GM19468 (cell line): ENCODE results near the gene FARP1.

Experiments
- ATAC-seq: cut with Tn5 transposase; IDR thresholded peaks from one replicate; pipeline ENCODE4 v1.9.1; 2021; ENCODE audit warnings: mild to moderate bottlenecking, moderate library complexity, moderate number of reproducible peaks; ENCODE audit not compliant: unreplicated experiment; ENCODE audit errors: extremely low read depth

The FARP1 gene

GRCh38 chr13:98370806-98371515 lies 228.1 kb downstream of the FARP1 start:
- ATAC-seq = no peak

- ATAC-seq = no peak
Measured at GRCh38 chr13:98371516-98372023, 228.7 kb downstream of the FARP1 start.

GRCh38 chr13:98372876-98373275 lies 230.0 kb downstream of the FARP1 start:
- ATAC-seq = no peak

- ATAC-seq = no peak
Measured at GRCh38 chr13:98374750-98375149, 231.9 kb downstream of the FARP1 start.

- no peak for ATAC-seq
Measured at GRCh38 chr13:98377635-98378378, 234.9 kb downstream of the FARP1 start.

GRCh38 chr13:98384739-98385138 lies 241.8 kb downstream of the FARP1 start:
- ATAC-seq = no peak

- no peak for ATAC-seq
Measured at GRCh38 chr13:98385606-98386005, 242.7 kb downstream of the FARP1 start.

GRCh38 chr13:98386637-98387036 lies 243.7 kb downstream of the FARP1 start:
- ATAC-seq = no peak

GRCh38 chr13:98389319-98389718 lies 246.4 kb downstream of the FARP1 start:
- ATAC-seq = no peak

GRCh38 chr13:98390086-98390715 lies 247.3 kb downstream of the FARP1 start:
- ATAC-seq = no peak

GRCh38 chr13:98393873-98394272 lies 251.0 kb downstream of the FARP1 start:
- ATAC-seq = no peak

- no peak for ATAC-seq
Measured at GRCh38 chr13:98394820-98395510, 252.1 kb downstream of the FARP1 start.

- ATAC-seq = no peak
Measured at GRCh38 chr13:98396071-98396710, 253.3 kb downstream of the FARP1 start.

- ATAC-seq = no peak
Measured at GRCh38 chr13:98397221-98397620, 254.3 kb downstream of the FARP1 start.

- no peak for ATAC-seq
Measured at GRCh38 chr13:98397861-98398260, 255.0 kb downstream of the FARP1 start.

- ATAC-seq = no peak
Measured at GRCh38 chr13:98398581-98398980, 255.7 kb downstream of the FARP1 start.

- no peak for ATAC-seq
Measured at GRCh38 chr13:98399756-98400155, 256.9 kb downstream of the FARP1 start.

- ATAC-seq = no peak
Measured at GRCh38 chr13:98401934-98402333, 259.0 kb downstream of the FARP1 start.

GRCh38 chr13:98403076-98403475 lies 260.2 kb downstream of the FARP1 start:
- ATAC-seq = no peak

- no peak for ATAC-seq
Measured at GRCh38 chr13:98405107-98405571, 262.2 kb downstream of the FARP1 start.
